ENCODE data around the gene TBC1D3B. TPM values are rescaled to one million over a fixed set of nuclear protein-coding genes. Genes with fewer than 3 reads are reported as not detected.

Gene TBC1D3B
- total RNA-seq, 4 donors from 2014 or later: 2.1 to 5.8 (median 2.7) TPM; not detected in 1

- intact Hi-C loops (cut with DNase I): no loop called here
- peaks cover 0 to 16% (median 9%) of the 10 kb centered on the region in 4 donors for H3K9me3 ChIP-seq
- TF ChIP-seq CTCF (IDR thresholded peaks at IDR 0.05): no peak
- no peaks in the 10 kb centered on the region for H3K36me3 ChIP-seq
- no peak overlapping the region for H3K4me3 ChIP-seq
- WGBS: 82% methylated on average over 4 of the region's 4 CpGs
- no peak overlapping the region for H3K27ac ChIP-seq (replicated peaks in 1 of 4)
- H3K4me1 ChIP-seq: no peaks in the 10 kb centered on the region
- H3K27me3 ChIP-seq: peaks cover 0 to 50% (median 0%) of the 10 kb centered on the region in 4 donors
- no peak for DNase-seq (ENCODE audit: extremely low spot score)
Measured at GRCh38 chr17:36128411-36128978, 47.9 kb downstream of the TBC1D3B start.

GRCh38 chr17:36127911-36128310 lies 48.5 kb downstream of the TBC1D3B start:
- Histone ChIP-seq H3K4me3 (no peak overlapping the region), H3K27me3 (peaks cover 0 to 50% (median 0%) of the 10 kb centered on the region in 4 donors), H3K27ac (replicated peaks in 1 of 4) (no peak overlapping the region), H3K36me3 (no peaks in the 10 kb centered on the region), H3K9me3 (peaks cover 0 to 16% (median 9%) of the 10 kb centered on the region in 4 donors), H3K4me1 (no peaks in the 10 kb centered on the region)
- intact Hi-C loops (cut with DNase I): no loop called here
- TF ChIP-seq POLR2AphosphoS5 (IDR thresholded peaks at IDR 0.05) (no peak), POLR2A (IDR thresholded peaks at IDR 0.05; ENCODE audit: low read depth) (no peak), CTCF (IDR thresholded peaks at IDR 0.05) (no peak), EP300 (IDR thresholded peaks at IDR 0.05) (no peak)
- DNase-seq (ENCODE audit: extremely low spot score): no peak
- WGBS: 71% methylated on average over 6 of the region's 6 CpGs

GRCh38 chr17:36127199-36127893 lies 49.1 kb downstream of the TBC1D3B start:
- TF ChIP-seq CTCF (IDR thresholded peaks at IDR 0.05): no peak
- Histone ChIP-seq H3K27me3 (peaks cover 0 to 50% (median 0%) of the 10 kb centered on the region in 4 donors), H3K4me3 (no peak overlapping the region), H3K27ac (replicated peaks in 1 of 4) (no peak overlapping the region), H3K9me3 (peaks cover 0 to 16% (median 9%) of the 10 kb centered on the region in 4 donors), H3K36me3 (no peaks in the 10 kb centered on the region), H3K4me1 (no peaks in the 10 kb centered on the region)
- WGBS: 93% methylated on average over 6 of the region's 7 CpGs
- intact Hi-C loops (cut with DNase I): no loop called here
- no peak for DNase-seq (ENCODE audit: extremely low spot score)

- Histone ChIP-seq H3K4me1 (no peaks in the 10 kb centered on the region), H3K9me3 (peaks cover 0 to 16% (median 9%) of the 10 kb centered on the region in 4 donors), H3K36me3 (no peaks in the 10 kb centered on the region), H3K27me3 (peaks cover 0 to 41% (median 0%) of the 10 kb centered on the region in 4 donors), H3K27ac (replicated peaks in 1 of 4) (no peak overlapping the region), H3K4me3 (no peak overlapping the region)
- no peak for TF ChIP-seq EP300 (IDR thresholded peaks at IDR 0.05)
- TF ChIP-seq POLR2A (IDR thresholded peaks at IDR 0.05; ENCODE audit: low read depth): no peak
- no peak for TF ChIP-seq CTCF (IDR thresholded peaks at IDR 0.05)
- TF ChIP-seq POLR2AphosphoS5 (IDR thresholded peaks at IDR 0.05): no peak
- no peak for DNase-seq (ENCODE audit: extremely low spot score)
- WGBS: 69% methylated on average over 2 of the region's 9 CpGs
- intact Hi-C loops (cut with DNase I): no loop called here
Measured at GRCh38 chr17:36124879-36125824, 51.3 kb downstream of the TBC1D3B start.

All from esophagus muscularis mucosa (tissue), 4 donors.